ENCODE results near the gene HSPA5.
"Not testable (repeated sequence)": the region's sequence is repeated elsewhere in the genome, so short reads cannot be mapped to it uniquely, and the experiment has no call there.

HSPA5 gene

DNA sequence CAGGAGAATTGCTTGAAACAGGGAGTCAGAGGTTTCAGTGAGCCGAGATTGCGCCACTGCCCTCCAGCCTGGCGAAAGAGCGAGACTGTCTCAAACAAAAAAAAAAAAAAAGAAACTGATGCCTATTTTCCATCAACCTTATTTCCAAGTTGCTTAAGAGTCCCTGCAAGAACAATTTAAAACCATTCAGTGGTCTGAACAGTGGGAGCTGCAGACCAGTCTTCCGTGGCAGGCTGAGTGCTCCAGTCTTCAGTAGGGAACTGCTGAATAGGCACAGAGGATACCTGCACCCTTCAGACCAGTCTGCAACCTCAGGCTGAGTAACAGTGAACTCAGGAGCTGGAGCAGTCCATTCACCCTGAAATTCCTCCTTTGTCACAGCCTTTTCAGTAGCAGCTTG lies 46.7 kb downstream of the HSPA5 start:
- DNase-seq (ENCODE audit: low spot score); FAIRE-seq: not testable (repeated sequence)

DNA sequence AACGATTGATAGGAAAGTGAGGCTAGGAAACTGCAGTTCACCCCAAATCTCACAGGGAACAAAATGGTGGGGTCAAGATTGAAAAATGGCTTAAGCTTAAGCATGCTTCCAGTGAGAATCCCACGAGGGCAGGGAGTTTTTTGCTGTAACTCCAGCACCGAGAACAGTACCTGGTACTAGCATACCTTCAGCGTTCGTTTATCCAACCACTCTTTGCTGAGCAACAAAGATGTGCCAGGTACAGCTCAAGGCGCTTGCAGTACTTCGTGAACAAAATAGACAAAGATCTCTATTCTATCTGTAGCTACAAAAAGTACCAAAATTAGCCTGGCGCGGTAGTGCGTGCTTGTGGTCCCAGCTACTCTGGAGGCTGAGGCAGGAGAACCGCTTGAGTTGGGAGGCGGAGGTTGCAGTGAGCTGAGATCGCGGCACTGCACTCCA lies 50.8 kb downstream of the HSPA5 start:
- no peak for FAIRE-seq
- DNase-seq (ENCODE audit: low spot score) = no peak

DNA sequence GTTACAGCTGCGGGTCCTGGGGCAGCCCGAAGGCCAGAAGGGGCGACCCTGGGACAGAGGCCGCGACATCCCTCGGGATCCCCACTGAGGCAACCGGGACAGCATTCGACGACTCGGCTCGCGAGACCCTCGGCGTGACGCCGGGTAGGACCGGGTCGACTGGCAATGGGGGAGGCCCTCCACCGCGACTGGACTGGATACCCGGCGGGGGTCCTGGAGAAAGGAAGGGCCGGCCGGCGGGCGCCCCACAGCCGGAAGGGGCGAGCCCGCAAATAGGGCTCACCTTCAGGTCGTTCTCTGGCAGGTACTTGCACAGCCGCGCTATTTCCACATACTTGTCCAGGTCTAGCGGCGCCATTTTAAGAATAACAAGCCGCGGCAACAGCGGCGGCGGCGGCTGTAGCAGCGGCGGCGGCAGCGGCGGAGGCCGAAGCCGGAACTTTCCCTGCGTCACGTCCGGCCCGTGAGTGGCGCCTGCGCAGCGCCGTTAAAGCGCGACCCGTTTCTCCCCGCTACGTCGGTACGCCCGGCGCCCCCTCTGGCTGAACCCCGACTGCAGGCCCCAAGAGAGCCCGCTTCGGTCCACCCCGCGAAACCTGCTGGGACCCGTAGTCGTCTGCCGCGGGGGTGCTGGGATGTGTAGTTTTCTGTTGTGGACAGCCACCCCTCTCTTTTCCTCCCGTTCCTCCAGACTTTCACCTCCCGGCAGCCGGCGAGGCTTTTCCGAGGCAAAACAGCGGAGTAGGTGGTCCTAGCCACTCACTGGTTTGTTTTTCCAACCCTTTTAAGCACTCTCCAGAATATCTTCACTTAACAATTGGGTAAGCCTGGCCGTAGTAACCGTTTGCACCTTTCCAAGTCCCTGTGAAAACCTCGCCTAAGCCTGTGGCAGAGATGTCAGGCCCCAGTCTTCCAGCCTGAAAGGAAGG lies 51.5 kb downstream of the HSPA5 start, which contains the start of gene PPP6C:
Gene PPP6C, minus strand, starts transcription at position 443 of the 929 bp plus-strand sequence. Its CDS starts 85 bp downstream, at position 358.
- FAIRE-seq (no peak), DNase-seq (ENCODE audit: low spot score) (peak; percentile 89)

DNA sequence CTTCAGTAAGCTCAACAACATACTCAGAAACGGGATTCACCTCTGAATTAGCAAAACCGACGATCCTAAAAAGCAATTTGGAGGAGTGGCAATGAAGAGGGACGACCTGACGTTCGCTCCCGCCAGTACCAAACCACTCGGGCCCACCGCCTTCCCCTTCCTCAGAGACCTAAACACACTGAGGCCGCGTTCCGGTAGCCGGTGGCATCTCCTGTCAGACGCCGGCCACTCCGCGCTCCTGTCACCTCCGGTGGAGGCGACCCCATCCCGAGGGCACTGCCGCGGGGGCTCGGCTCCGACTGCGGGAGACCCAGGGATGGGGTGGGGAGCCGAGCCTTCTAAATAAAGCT lies 52.2 kb downstream of the HSPA5 start:
- no peak for DNase-seq (ENCODE audit: low spot score)
- no peak for FAIRE-seq

Data from RCC 7860 (cell line).